H1 (cell line): ENCODE measurements around the gene CCDC148. TPM values are rescaled to one million over a fixed set of nuclear protein-coding genes. Genes with fewer than 3 reads are reported as not detected.

ENCODE experiments used
- CTCF ChIA-PET: fragments of 300-600 bp; sonication (Branson Sonifier 250); formaldehyde crosslinking; loops from one replicate; lab custom pipeline; 2021; ENCODE audit not compliant: partially characterized antibody; lab: Charles Lee
- POLR2A ChIA-PET: fragments of 300-600 bp; sonication (Branson Sonifier 250); formaldehyde crosslinking; loops from one replicate; lab custom pipeline; 2021; ENCODE audit warnings: inconsistent platforms; ENCODE audit not compliant: partially characterized antibody; lab: Charles Lee
- DNase-seq, 2 experiments: peaks; one replicate each; pipeline versions ENCODE4 v3.0.0 to v3.0.0-alpha.2; 2010 to 2022; ENCODE audit warnings: low spot score in 2 of 2, low read depth in 1 of 2, mixed read lengths in 1 of 2
- FAIRE-seq: peaks from 2 replicates; lab custom pipeline; 2011; peaks lifted over from hg19 to GRCh38; lab: Jason Lieb, UNC
- H2AFZ ChIP-seq: 2 replicates; pipeline ENCODE4 v1.8.1; 2012; ENCODE audit warnings: low read length, inconsistent platforms
- H2AK5ac ChIP-seq: 2 replicates; pipeline ENCODE4 v1.6.1; 2013; ENCODE audit warnings: low read depth, low read length
- H2BK120ac ChIP-seq: replicated peaks from 2 replicates; pipeline ENCODE3; 2013; ENCODE audit warnings: low read depth, low read length, inconsistent platforms
- H2BK12ac ChIP-seq: 2 replicates; pipeline ENCODE4 v1.6.1; 2013; ENCODE audit warnings: low read depth, low read length
- H2BK15ac ChIP-seq: 2 replicates; pipeline ENCODE4 v1.6.1; 2013; ENCODE audit warnings: low read length
- H2BK20ac ChIP-seq: 2 replicates; pipeline ENCODE4 v1.6.1; 2013; ENCODE audit warnings: low read length
- H2BK5ac ChIP-seq: 2 replicates; pipeline ENCODE4 v1.6.1; 2013; ENCODE audit warnings: low read depth, low read length
- H3K14ac ChIP-seq: 2 replicates; pipeline ENCODE4 v1.6.1; 2013; ENCODE audit warnings: inconsistent platforms; ENCODE audit not compliant: insufficient read length
- H3K18ac ChIP-seq: 2 replicates; pipeline ENCODE4 v1.6.1; 2013; ENCODE audit warnings: low read length; ENCODE audit errors: extremely low read depth
- H3K23ac ChIP-seq: 2 replicates; pipeline ENCODE4 v1.6.1; 2013; ENCODE audit warnings: inconsistent platforms; ENCODE audit not compliant: insufficient read length
- H3K23me2 ChIP-seq: 2 replicates; pipeline ENCODE4 v1.6.1; 2013; ENCODE audit warnings: low read depth, low read length
- H3K27ac ChIP-seq: 2 replicates; pipeline ENCODE4 v1.6.1; 2011; ENCODE audit warnings: low read depth, low read length, inconsistent platforms
- H3K27me3 ChIP-seq, 4 experiments: replicated peaks in 1 of 4; 1 replicate in 1 of 4; 2 replicates in 3 of 4; pipeline versions ENCODE4 v1.6.1 to v1.8.1; 2011 to 2013; ENCODE audit warnings: low read length in 3 of 4, mild to moderate bottlenecking in 3 of 4, inconsistent platforms in 2 of 4, mixed read lengths in 2 of 4, moderate library complexity in 1 of 4; ENCODE audit not compliant: control insufficient read depth in 3 of 4, insufficient read depth in 3 of 4; ENCODE audit errors: extremely low read depth in 1 of 4
- H3K36me3 ChIP-seq, 4 experiments: 2 replicates each; pipeline versions ENCODE4 v1.6.1 to v1.8.1; 2011 to 2013; ENCODE audit warnings: mild to moderate bottlenecking in 4 of 4, low read length in 3 of 4, moderate library complexity in 2 of 4, control low read depth in 1 of 4, inconsistent platforms in 1 of 4; ENCODE audit not compliant: insufficient read depth in 4 of 4, control insufficient read depth in 2 of 4
- H3K4ac ChIP-seq: replicated peaks from 2 replicates; pipeline ENCODE3; 2013; ENCODE audit warnings: low read length, low read depth, mixed read lengths, inconsistent platforms; ENCODE audit not compliant: insufficient read length
- H3K4me1 ChIP-seq, 4 experiments: replicated peaks in 1 of 4; 1 replicate in 1 of 4; 2 replicates in 3 of 4; pipeline versions ENCODE4 v1.6.1 to v1.8.1; 2011 to 2013; ENCODE audit warnings: low read length in 3 of 4, inconsistent platforms in 2 of 4, mixed read lengths in 1 of 4; ENCODE audit not compliant: insufficient read depth in 4 of 4, control insufficient read depth in 3 of 4
- H3K4me2 ChIP-seq, 2 experiments: 2 replicates each; pipeline versions ENCODE4 v1.6.1 to v1.8.1; 2011 to 2013; ENCODE audit warnings: low read depth in 2 of 2, low read length in 2 of 2, control low read depth in 1 of 2, inconsistent platforms in 1 of 2, mild to moderate bottlenecking in 1 of 2; ENCODE audit not compliant: insufficient read depth in 1 of 2
- H3K4me3 ChIP-seq, 4 experiments: fragments of 200-600, 300-600 bp in 1 of 4; sonication (generic), shearing (Covaris generic), sonication (Bioruptor Twin) in 1 of 4; 2 replicates each; pipeline versions ENCODE4 v1.5.1 to v1.8.1; 2011 to 2016; ENCODE audit warnings: low read length in 4 of 4, low read depth in 3 of 4, control low read depth in 2 of 4, inconsistent platforms in 2 of 4, mild to moderate bottlenecking in 2 of 4, mixed read lengths in 1 of 4, moderate library complexity in 1 of 4; ENCODE audit not compliant: insufficient read depth in 2 of 4; ENCODE audit errors: extremely low read depth in 1 of 4
- H3K56ac ChIP-seq: replicated peaks from 2 replicates; pipeline ENCODE3; 2013; ENCODE audit warnings: low read depth, mild to moderate bottlenecking, mixed read lengths, low read length, inconsistent platforms; ENCODE audit not compliant: insufficient read length
- H3K79me1 ChIP-seq: 2 replicates; pipeline ENCODE4 v1.6.1; 2013; ENCODE audit warnings: low read depth, low read length, control low read depth
- H3K79me2 ChIP-seq, 2 experiments: 2 replicates each; pipeline versions ENCODE4 v1.6.1 to v1.8.1; 2012 to 2013; ENCODE audit warnings: low read length in 2 of 2, mild to moderate bottlenecking in 2 of 2, inconsistent platforms in 1 of 2; ENCODE audit not compliant: insufficient read depth in 2 of 2, control insufficient read depth in 1 of 2
- H3K9ac ChIP-seq, 4 experiments: replicated peaks in 1 of 4; 1 replicate in 1 of 4; 2 replicates in 3 of 4; pipeline versions ENCODE4 v1.6.1 to v1.8.1; 2011 to 2013; ENCODE audit warnings: low read depth in 3 of 4, low read length in 3 of 4, control low read depth in 2 of 4, mild to moderate bottlenecking in 2 of 4, moderate library complexity in 2 of 4, inconsistent platforms in 1 of 4; ENCODE audit errors: extremely low read depth in 1 of 4
- H3K9me3 ChIP-seq, 2 experiments: 2 replicates each; pipeline versions ENCODE4 v1.6.1 to v1.8.1; 2012 to 2013; ENCODE audit warnings: mild to moderate bottlenecking in 2 of 2, moderate library complexity in 2 of 2, control low read depth in 1 of 2, inconsistent platforms in 1 of 2, low read depth in 1 of 2, low read length in 1 of 2, mixed read lengths in 1 of 2; ENCODE audit not compliant: insufficient read depth in 2 of 2
- H4K20me1 ChIP-seq, 2 experiments: replicated peaks in 1 of 2; 2 replicates each; pipeline versions ENCODE3 to v1.8.1; 2011 to 2013; ENCODE audit warnings: inconsistent platforms in 2 of 2, low read length in 2 of 2, mild to moderate bottlenecking in 1 of 2; ENCODE audit not compliant: insufficient read depth in 2 of 2, control insufficient read depth in 1 of 2
- H4K5ac ChIP-seq: 2 replicates; pipeline ENCODE4 v1.6.1; 2013; ENCODE audit warnings: low read length, low read depth, mixed read lengths, inconsistent platforms; ENCODE audit not compliant: insufficient read length
- H4K8ac ChIP-seq: 2 replicates; pipeline ENCODE4 v1.8.0; 2013; ENCODE audit warnings: mild to moderate bottlenecking, moderate library complexity, low read length, inconsistent platforms; ENCODE audit not compliant: insufficient read depth; ENCODE audit errors: extremely low read depth
- H4K91ac ChIP-seq: replicated peaks from 2 replicates; pipeline ENCODE3; 2013; ENCODE audit warnings: low read length, mixed read lengths, inconsistent platforms; ENCODE audit not compliant: insufficient read length
- CBX8 ChIP-seq: fragments of 300-800, 300-1000 bp; sonication (generic); IDR thresholded peaks from 2 replicates; pipeline ENCODE4 v1.7.1; 2016; ENCODE audit warnings: low read depth, low read length, borderline replicate concordance
- E2F6 ChIP-seq: IDR thresholded peaks from 2 replicates; pipeline ENCODE4 v1.6.1; 2012; ENCODE audit warnings: inconsistent platforms
- EZH2 ChIP-seq: fragments of 200-600 bp; sonication (generic); IDR thresholded peaks from 2 replicates; pipeline ENCODE4 v1.7.1; 2012; ENCODE audit warnings: low read depth, mild to moderate bottlenecking, moderate library complexity, low read length, inconsistent platforms; ENCODE audit not compliant: severe bottlenecking
- GTF2F1 ChIP-seq: IDR thresholded peaks from 2 replicates; pipeline ENCODE4 v1.6.1; 2012; ENCODE audit warnings: low read depth, low read length, improper control_type of control experiment, borderline replicate concordance
- HDAC6 ChIP-seq: IDR thresholded peaks from one replicate; pipeline ENCODE4 v1.7.1; 2012; ENCODE audit warnings: low read depth, mild to moderate bottlenecking, inconsistent platforms, low read length, moderate library complexity
- KDM4A ChIP-seq: IDR thresholded peaks from one replicate; pipeline ENCODE4 v1.7.1; 2012; ENCODE audit warnings: low read depth, mild to moderate bottlenecking, moderate library complexity, low read length, inconsistent platforms; ENCODE audit not compliant: severe bottlenecking
- NRF1 ChIP-seq: IDR thresholded peaks from 2 replicates; pipeline ENCODE4 v1.6.1; 2011; ENCODE audit warnings: mild to moderate bottlenecking, low read depth, low read length, improper control_type of control experiment
- POLR2AphosphoS5 ChIP-seq: IDR thresholded peaks from 2 replicates; pipeline ENCODE4 v1.6.1; 2011; ENCODE audit warnings: low read depth, low read length
- POU5F1 ChIP-seq: IDR thresholded peaks from 2 replicates; pipeline ENCODE4 v1.6.1; 2011; ENCODE audit warnings: low read depth, mild to moderate bottlenecking, low read length, moderate library complexity
- SP2 ChIP-seq: IDR thresholded peaks from 2 replicates; pipeline ENCODE4 v1.6.1; 2012; ENCODE audit warnings: mild to moderate bottlenecking, low read length, inconsistent platforms
- TEAD4 ChIP-seq: IDR thresholded peaks from 2 replicates; pipeline ENCODE4 v1.6.1; 2012; ENCODE audit warnings: low read depth, low read length, inconsistent platforms, mixed read lengths
- USF2 ChIP-seq: IDR thresholded peaks from 2 replicates; pipeline ENCODE4 v1.6.1; 2011; ENCODE audit warnings: low read length, improper control_type of control experiment
- ZNF274 ChIP-seq: IDR thresholded peaks from 2 replicates; pipeline ENCODE4 v1.7.0; 2012; ENCODE audit warnings: low read length, borderline replicate concordance; ENCODE audit errors: extremely low read depth
- polyA plus RNA-seq, 7 experiments: library from polyadenylated mRNA; depleted of rRNA in 3 of 7; stranded (reverse) in 5 of 7; unstranded in 2 of 7; fragments of >200 nt in 5 of 7; fragments of 200-250 nt in 2 of 7; gene quantifications; 1 replicate in 5 of 7; 2 replicates in 1 of 7; 4 replicates in 1 of 7; pipeline versions ENCODE4 v1.2.1 to v1.2.3, GENCODE V29; 2011 to 2013; ENCODE audit warnings: missing spikeins in 2 of 7, mixed read lengths in 2 of 7
- total RNA-seq: library from RNA; stranded (reverse); fragmentation: NEBNext Ultra II Directional; extraction: Animal tissue kit (Norgen Biotek cat#: 25700); gene quantifications from 2 replicates; pipeline ENCODE4 v1.2.1, GENCODE V29; 2021

The CCDC148 gene
- total and polyA plus RNA-seq, 2 of the 8 experiments (the other 6 are each of a cell fraction or from before 2014, with no cell fraction given), result 0.45 to 1.3 TPM

- Histone ChIP-seq H3K27ac (no peak overlapping the region), H3K79me2 (no peaks in the 10 kb centered on the region), H3K14ac (no peak overlapping the region), H2BK15ac (no peak overlapping the region), H2BK120ac (no peak overlapping the region), H3K18ac (no peak overlapping the region), H3K79me1 (no peaks in the 10 kb centered on the region), H4K8ac (no peak overlapping the region), H4K5ac (no peak overlapping the region), H3K4ac (no peak overlapping the region), H2BK12ac (no peak overlapping the region), H2AK5ac (no peak overlapping the region), H3K9ac (no peak overlapping the region), H3K4me3 (no peak overlapping the region), H3K56ac (no peak overlapping the region), H3K23ac (no peak overlapping the region), H4K20me1 (no peaks in the 10 kb centered on the region), H2AFZ (no peak overlapping the region), H3K27me3 (no peaks in the 10 kb centered on the region), H3K4me2 (no peak overlapping the region), H2BK20ac (no peak overlapping the region), H2BK5ac (no peak overlapping the region), H3K4me1 (no peaks in the 10 kb centered on the region), H3K36me3 (no peaks in the 10 kb centered on the region), H3K9me3 (no peaks in the 10 kb centered on the region), H4K91ac (no peak overlapping the region), H3K23me2 (no peaks in the 10 kb centered on the region)
- POLR2A ChIA-PET, result no interaction called here
- CTCF ChIA-PET, result no interaction called here
- FAIRE-seq (no peak), DNase-seq (no peak)
- TF ChIP-seq CBX8, result no peak
- no peak for TF ChIP-seq ZNF274
- no peak for TF ChIP-seq GTF2F1
- TF ChIP-seq NRF1, result no peak
- no peak for TF ChIP-seq POU5F1
- TF ChIP-seq HDAC6, result no peak
- TF ChIP-seq POLR2AphosphoS5, result no peak
- no peak for TF ChIP-seq KDM4A
- TF ChIP-seq USF2, result no peak
- TF ChIP-seq SP2, result no peak
- no peak for TF ChIP-seq EZH2
- no peak for TF ChIP-seq TEAD4
- TF ChIP-seq E2F6, result no peak
Measured at GRCh38 chr2:158228943-158229508, 227.5 kb downstream of the CCDC148 start.
